Spleen (tissue), 7 donors: ENCODE results near the gene HLA-DRA.

Experiments used
- CTCF ChIP-seq, 11 experiments: fragments of 200-600 bp in 7 of 11; fragments of 450-650 bp in 4 of 11; sonication (generic) in 4 of 11; IDR thresholded peaks in 8 of 11; conservative IDR thresholded peaks in 3 of 11; 1 replicate in 7 of 11; 2 replicates in 4 of 11; pipeline versions ENCODE4 v1.4.0 to v1.8.0; 2016 to 2021; ENCODE audit warnings: antibody characterized with exemption in 11 of 11, inconsistent platforms in 4 of 11, mild to moderate bottlenecking in 1 of 11
- POLR2A ChIP-seq, 3 donors: fragments of 450-650 bp; IDR thresholded peaks; one replicate each; pipeline ENCODE4 v1.5.1; 2017; ENCODE audit warnings: antibody characterized with exemption in 3 of 3, mild to moderate bottlenecking in 1 of 3
- donor health status: DM: no; HTN: no; CAD: no; lungs with moderate emphysema.
- donor health status: DM: no; HTN: no; CAD: no.
- donor health status: DM: no; HTN: no; CAD: no.

GRCh38 chr6:32457054-32457453, 17.4 kb downstream of the HLA-DRA start:
- TF ChIP-seq POLR2A (IDR thresholded peaks at IDR 0.05) (no peak), CTCF (IDR thresholded peaks at IDR 0.05 in 8 of 11, conservative IDR thresholded peaks at IDR 0.05 in 3 of 11) (no peak)
